HepG2 (cell line): ENCODE results near the gene U2SURP. TPM values are rescaled to one million over a fixed set of nuclear protein-coding genes. Genes with fewer than 3 reads are reported as not detected.

ENCODE experiments used
- ATAC-seq: fragments of 200-7000 bp; cut with Tn5 transposase; 3 replicates; pipeline ENCODE4 v1.9.1; 2020; ENCODE audit warnings: mild to moderate bottlenecking, moderate library complexity
- BruUV-seq: library from RNA; stranded (reverse); fragments of 400-500 nt; replicated peaks from 2 replicates; lab custom pipeline; 2021; lab: Mats Ljungman, UMichigan
- CTCF ChIA-PET: fragments of 300-600 bp; formaldehyde crosslinking; extraction: SDS; loops from one replicate; lab custom pipeline; 2021; ENCODE audit warnings: low total read pairs, inconsistent platforms, low intra/inter-chr PET ratio; lab: Yijun Ruan, JAX
- POLR2A ChIA-PET: fragments of 350-600 bp; sonication (Branson Sonifier 250); formaldehyde crosslinking; loops from one replicate; lab custom pipeline; 2020; ENCODE audit warnings: antibody characterized with exemption, inconsistent platforms; lab: Yijun Ruan, JAX
- DNase-seq: peaks from one replicate; pipeline ENCODE4 v3.0.0-alpha.2; 2015; ENCODE audit warnings: low spot score
- FAIRE-seq: peaks from 3 replicates; lab custom pipeline; 2011; peaks lifted over from hg19 to GRCh38; lab: Jason Lieb, UNC
- H2AFZ ChIP-seq: one replicate; pipeline ENCODE4 v1.6.1; 2011; ENCODE audit warnings: low read length, inconsistent platforms
- H3K27ac ChIP-seq: fragments of 300-600 bp; 3 replicates; pipeline ENCODE4 v1.8.0; 2011; ENCODE audit warnings: mixed run types, mild to moderate bottlenecking, mixed read lengths, low read length, inconsistent platforms; ENCODE audit not compliant: insufficient read depth; ENCODE audit errors: extremely low read length
- H3K27me3 ChIP-seq, 2 experiments: fragments of 200-600 bp in 1 of 2; 2 replicates in 1 of 2; 3 replicates in 1 of 2; pipeline versions ENCODE4 v1.6.0 to v1.8.0; 2011; ENCODE audit warnings: low read length in 2 of 2, mild to moderate bottlenecking in 2 of 2, moderate library complexity in 2 of 2, inconsistent platforms in 1 of 2; ENCODE audit not compliant: insufficient read depth in 2 of 2, control insufficient read depth in 1 of 2
- H3K36me3 ChIP-seq, 2 experiments: fragments of 200-600 bp in 1 of 2; replicated peaks in 1 of 2; 2 replicates in 1 of 2; 3 replicates in 1 of 2; pipeline versions ENCODE4 v1.5.1 to v1.8.0; 2011; ENCODE audit warnings: low read length in 2 of 2, inconsistent platforms in 1 of 2; ENCODE audit not compliant: insufficient read depth in 2 of 2, control insufficient read depth in 1 of 2
- H3K4me1 ChIP-seq: 2 replicates; pipeline ENCODE4 v1.5.1; 2012; ENCODE audit warnings: low read length, inconsistent platforms; ENCODE audit not compliant: insufficient read depth
- H3K4me2 ChIP-seq: 2 replicates; pipeline ENCODE4 v1.6.0; 2011; ENCODE audit warnings: low read depth, low read length, inconsistent platforms
- H3K4me3 ChIP-seq, 3 experiments: fragments of 200-600 bp in 1 of 3; sonication (generic), shearing (Covaris generic) in 1 of 3; replicated peaks in 1 of 3; 2 replicates each; pipeline ENCODE4 v1.5.1; 2011 to 2016; ENCODE audit warnings: low read length in 3 of 3, inconsistent platforms in 2 of 3, low read depth in 2 of 3, mild to moderate bottlenecking in 2 of 3, control low read depth in 1 of 3, mixed read lengths in 1 of 3; ENCODE audit not compliant: insufficient read depth in 1 of 3
- H3K79me2 ChIP-seq: one replicate; pipeline ENCODE4 v1.6.1; 2011; ENCODE audit warnings: low read length, inconsistent platforms; ENCODE audit not compliant: insufficient read depth
- H3K9ac ChIP-seq: 2 replicates; pipeline ENCODE4 v1.6.0; 2011; ENCODE audit warnings: mild to moderate bottlenecking, low read depth, low read length, inconsistent platforms; ENCODE audit not compliant: insufficient read depth
- H3K9me3 ChIP-seq: 2 replicates; pipeline ENCODE4 v1.5.1; 2012; ENCODE audit warnings: mild to moderate bottlenecking, low read length
- H4K20me1 ChIP-seq: 2 replicates; pipeline ENCODE4 v1.6.0; 2011; ENCODE audit warnings: inconsistent platforms, mild to moderate bottlenecking, low read length, moderate library complexity; ENCODE audit not compliant: insufficient read depth
- IRX3 ChIP-seq: sonication (generic); formaldehyde crosslinking; IDR thresholded peaks from 2 replicates; pipeline ENCODE4 v1.8.1; 2023; ENCODE audit warnings: mild to moderate bottlenecking, low read depth, missing genetic modification reagents, borderline replicate concordance
- RXRB ChIP-seq: IDR thresholded peaks from 2 replicates; pipeline ENCODE4 v1.6.1; 2016; ENCODE audit warnings: borderline replicate concordance, missing genetic modification reagents, missing compliant biosample characterization
- ZKSCAN8 ChIP-seq: IDR thresholded peaks from 2 replicates; pipeline ENCODE4 v1.6.1; 2016; ENCODE audit warnings: borderline replicate concordance, missing genetic modification reagents, missing compliant biosample characterization
- ZNF263 ChIP-seq: sonication (generic); formaldehyde crosslinking; IDR thresholded peaks from 2 replicates; pipeline ENCODE4 v1.4.0; 2020; ENCODE audit warnings: missing genetic modification reagents
- ZNF775 ChIP-seq: sonication (generic); formaldehyde crosslinking; IDR thresholded peaks from 2 replicates; pipeline ENCODE4 v1.4.0; 2020; ENCODE audit warnings: missing genetic modification reagents, mild to moderate bottlenecking, moderate library complexity, borderline replicate concordance
- WGBS: methylation state at CpG from one replicate; pipeline ENCODE4 v1.1.6; 2017; ENCODE audit warnings: low lambda C conversion rate; 5-methylcytosine and 5-hydroxymethylcytosine counted together
- in situ Hi-C: cut with HindIII; loops from 2 replicates; pipeline ENCODE4 v1.10.0; 2017; ENCODE audit warnings: low pct_unique_long_range_greater_than_20kb; ENCODE audit not compliant: extremely low pct_ligation_motif_present
- intact Hi-C: fragments of 100-400 bp; cut with micrococcal nuclease; formaldehyde crosslinking; loops from one replicate; pipeline ENCODE4 v1.10.0; 2022; ENCODE audit not compliant: unreplicated experiment
- polyA plus RNA-seq, 8 experiments: library from polyadenylated mRNA; depleted of rRNA in 3 of 8; stranded (reverse) in 7 of 8; unstranded in 1 of 8; fragments of >200 nt; fragmentation: Illumina TruSeq in 4 of 8; extraction: Trizol in 4 of 8; gene quantifications; 2 replicates each; pipeline versions ENCODE4 v1.2.1 to v1.2.3, GENCODE V29; 2011 to 2016; ENCODE audit warnings: low read depth in 4 of 8, missing spikeins in 1 of 8, mixed read lengths in 1 of 8; ENCODE audit not compliant: insufficient read depth in 1 of 8
- total RNA-seq, 5 experiments: library from RNA; depleted of rRNA; stranded (reverse); fragments of >200 nt; fragmentation: Illumina TruSeq; extraction: Trizol; gene quantifications; 2 replicates each; pipeline ENCODE4 v1.2.3, GENCODE V29; 2016; ENCODE audit warnings: low read depth in 1 of 5

U2SURP gene
- total and polyA plus RNA-seq, 2 of the 13 experiments (the other 11 are each of a cell fraction or from before 2014, with no cell fraction given) = 55.9 to 173 TPM

- H3K9me3 ChIP-seq = no peaks in the 10 kb centered on the region
- intact Hi-C loops (no loop called here), in situ Hi-C loops (no loop called here)
- H3K36me3 ChIP-seq = no peaks in the 10 kb centered on the region
- WGBS = 25% methylated on average over 1 of the region's 1 CpG
- ChIA-PET CTCF (no interaction called here), POLR2A (interaction anchor here (1.5 kb wide), 1 partner anchor 24 kb away, joined by 5 read pairs; the partner anchor contains the start of gene U2SURP)
- no peak overlapping the region for H2AFZ ChIP-seq
- peaks cover 0 to 4% of the 10 kb centered on the region in 2 experiments; a peak in 1 of 5 replicates for H3K27me3 ChIP-seq
- no peak overlapping the region for H3K9ac ChIP-seq
- BruUV-seq = no TSS peak
- H3K4me2 ChIP-seq = no peak overlapping the region
- FAIRE-seq (no peak), DNase-seq (no peak), ATAC-seq (no peak)
- H3K79me2 ChIP-seq = no peaks in the 10 kb centered on the region
- H3K4me1 ChIP-seq = peaks cover 49% of the 10 kb centered on the region
- H3K27ac ChIP-seq = no peak overlapping the region
- H3K4me3 ChIP-seq = no peak overlapping the region
- no peak for TF ChIP-seq ZNF775 (CRISPR knock-in tag)
- peak; percentile 29; the same call in 1 of the 2 replicates for TF ChIP-seq ZNF263 (CRISPR knock-in tag)
- no peaks in the 10 kb centered on the region for H4K20me1 ChIP-seq
Measured at GRCh38 chr3:142977399-142977728, 24.0 kb upstream of the U2SURP start.

DNA sequence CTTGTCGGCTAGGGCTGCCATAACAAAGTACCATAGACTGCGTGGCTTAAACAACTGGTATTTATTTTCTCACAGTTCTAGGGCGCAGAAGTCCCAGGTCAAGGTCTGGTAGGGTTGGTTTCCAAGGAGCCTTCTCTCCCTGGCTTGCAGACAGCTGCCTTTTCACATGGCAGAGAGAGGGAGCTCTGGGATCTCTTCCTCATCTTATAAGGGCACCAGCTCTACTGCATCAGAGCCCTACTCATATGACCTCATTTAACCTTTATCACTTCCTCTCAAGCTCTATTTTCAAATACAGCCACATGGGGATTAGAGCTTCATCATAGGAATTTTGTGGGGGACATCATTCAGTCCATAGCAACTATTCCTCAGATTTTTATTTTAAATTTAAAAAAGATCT, 20.3 kb upstream of the U2SURP start:
- DNase-seq = no peak
- no peak for FAIRE-seq
- H2AFZ ChIP-seq = no peak overlapping the region
- CTCF ChIA-PET = no interaction called here
- H4K20me1 ChIP-seq = no peaks in the 10 kb centered on the region
- H3K4me3 ChIP-seq = no peak overlapping the region
- no peak overlapping the region for H3K9ac ChIP-seq
- 54% methylated on average over 3 of the region's 3 CpGs for WGBS
- ATAC-seq = no peak
- H3K79me2 ChIP-seq = no peaks in the 10 kb centered on the region
- TF ChIP-seq IRX3 (no peak), RXRB (CRISPR knock-in tag) (peak; percentile 52; the same call in 1 of the 2 replicates), ZKSCAN8 (CRISPR knock-in tag) (no peak)
- TF ChIP-seq, all 625 proteins: peak for 1
- POLR2A ChIA-PET = interaction anchor here (1.4 kb wide), 1 partner anchor 40 kb away, joined by 5 read pairs; no protein-coding TSS in a partner anchor
- peaks cover 55% of the 10 kb centered on the region for H3K4me1 ChIP-seq
- no peak overlapping the region for H3K4me2 ChIP-seq
- intact Hi-C loops (no loop called here), in situ Hi-C loops (loop anchor here (5.0 kb wide), 1 partner anchor 54 kb away; no protein-coding TSS in a partner anchor)
- H3K27ac ChIP-seq = no peak overlapping the region
- BruUV-seq = no TSS peak
- no peaks in the 10 kb centered on the region for H3K27me3 ChIP-seq
- H3K9me3 ChIP-seq = no peaks in the 10 kb centered on the region
- H3K36me3 ChIP-seq = no peaks in the 10 kb centered on the region
